C4-2B (cell line): Measurements from ENCODE around the gene CDC45.

Source experiments
- ZFX ChIP-seq: fragments of 450-650 bp; IDR thresholded peaks from 2 replicates; pipeline ENCODE4 v1.6.1; 2017
- TF ChIP-seq, protein P1 (sequence below): fragments of 450-650 bp; conservative IDR thresholded peaks from 2 replicates; pipeline ENCODE4 v1.5.1; 2017; ENCODE audit warnings: mild to moderate bottlenecking

DNA sequence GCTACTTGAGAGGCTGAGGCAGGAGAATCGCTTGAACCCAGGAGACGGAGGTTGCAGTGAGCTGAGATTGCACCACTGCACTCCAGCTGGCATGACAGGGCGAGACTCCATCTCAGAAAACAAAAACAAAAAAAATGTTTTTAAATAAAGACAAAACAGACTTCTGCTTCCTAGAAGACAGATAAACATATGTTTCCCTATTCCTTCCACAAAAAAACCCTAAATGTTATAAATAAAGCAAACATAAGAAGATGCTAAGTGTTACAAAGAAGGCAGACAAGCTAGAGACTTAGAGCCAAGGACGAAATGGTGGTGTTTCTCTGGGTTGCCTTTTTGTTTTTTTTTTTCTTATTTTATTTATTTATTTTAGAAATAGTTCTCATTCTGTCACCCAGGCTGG, 50.1 kb downstream of the CDC45 start:
- TF ChIP-seq, protein P1, sequence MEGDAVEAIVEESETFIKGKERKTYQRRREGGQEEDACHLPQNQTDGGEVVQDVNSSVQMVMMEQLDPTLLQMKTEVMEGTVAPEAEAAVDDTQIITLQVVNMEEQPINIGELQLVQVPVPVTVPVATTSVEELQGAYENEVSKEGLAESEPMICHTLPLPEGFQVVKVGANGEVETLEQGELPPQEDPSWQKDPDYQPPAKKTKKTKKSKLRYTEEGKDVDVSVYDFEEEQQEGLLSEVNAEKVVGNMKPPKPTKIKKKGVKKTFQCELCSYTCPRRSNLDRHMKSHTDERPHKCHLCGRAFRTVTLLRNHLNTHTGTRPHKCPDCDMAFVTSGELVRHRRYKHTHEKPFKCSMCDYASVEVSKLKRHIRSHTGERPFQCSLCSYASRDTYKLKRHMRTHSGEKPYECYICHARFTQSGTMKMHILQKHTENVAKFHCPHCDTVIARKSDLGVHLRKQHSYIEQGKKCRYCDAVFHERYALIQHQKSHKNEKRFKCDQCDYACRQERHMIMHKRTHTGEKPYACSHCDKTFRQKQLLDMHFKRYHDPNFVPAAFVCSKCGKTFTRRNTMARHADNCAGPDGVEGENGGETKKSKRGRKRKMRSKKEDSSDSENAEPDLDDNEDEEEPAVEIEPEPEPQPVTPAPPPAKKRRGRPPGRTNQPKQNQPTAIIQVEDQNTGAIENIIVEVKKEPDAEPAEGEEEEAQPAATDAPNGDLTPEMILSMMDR = no peak
- no peak for TF ChIP-seq ZFX
